GM13977 (cell line): Measurements from ENCODE around the gene DPYSL3.

ENCODE experiments used
- DNase-seq: peaks from one replicate; pipeline ENCODE4 v3.0.0; 2012; ENCODE audit warnings: low spot score
- in situ Hi-C: fragments of 300-500 bp; cut with MboI; formaldehyde crosslinking; loops from one replicate; pipeline ENCODE4 v1.12.0; 2022; ENCODE audit warnings: low sequenced_read_pairs, low pct_unique_long_range_greater_than_20kb, mixed read lengths, inconsistent platforms; ENCODE audit not compliant: unreplicated experiment
- TF ChIP-seq, protein P1 (sequence below): IDR thresholded peaks from 2 replicates; pipeline ENCODE4 v1.5.1; 2012; ENCODE audit warnings: mild to moderate bottlenecking, control low read depth; ENCODE audit not compliant: insufficient read depth; ENCODE audit errors: extremely low read depth, missing control alignments

The DPYSL3 gene

DNA sequence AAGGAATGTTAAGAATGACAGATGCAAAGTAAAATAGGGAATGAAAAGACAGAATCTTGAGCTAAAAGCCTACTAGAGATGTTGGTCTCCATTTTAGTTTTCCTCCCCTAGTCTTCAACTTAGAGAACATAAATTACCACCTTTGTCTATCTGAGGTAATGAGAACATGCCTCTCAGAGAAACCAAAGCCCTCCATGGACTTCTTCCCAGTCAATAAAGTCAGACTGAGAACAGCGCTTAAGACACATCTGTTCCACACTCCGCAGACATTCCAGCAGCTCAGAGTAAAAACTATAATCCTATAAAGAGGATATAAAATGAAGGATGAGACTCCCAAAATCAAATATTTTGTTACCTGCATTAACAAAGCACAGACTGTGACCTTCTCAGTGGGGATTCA is 79.2 kb downstream of the DPYSL3 start:
- in situ Hi-C loops, result no loop called here
- DNase-seq, result no peak
- TF ChIP-seq, protein P1, sequence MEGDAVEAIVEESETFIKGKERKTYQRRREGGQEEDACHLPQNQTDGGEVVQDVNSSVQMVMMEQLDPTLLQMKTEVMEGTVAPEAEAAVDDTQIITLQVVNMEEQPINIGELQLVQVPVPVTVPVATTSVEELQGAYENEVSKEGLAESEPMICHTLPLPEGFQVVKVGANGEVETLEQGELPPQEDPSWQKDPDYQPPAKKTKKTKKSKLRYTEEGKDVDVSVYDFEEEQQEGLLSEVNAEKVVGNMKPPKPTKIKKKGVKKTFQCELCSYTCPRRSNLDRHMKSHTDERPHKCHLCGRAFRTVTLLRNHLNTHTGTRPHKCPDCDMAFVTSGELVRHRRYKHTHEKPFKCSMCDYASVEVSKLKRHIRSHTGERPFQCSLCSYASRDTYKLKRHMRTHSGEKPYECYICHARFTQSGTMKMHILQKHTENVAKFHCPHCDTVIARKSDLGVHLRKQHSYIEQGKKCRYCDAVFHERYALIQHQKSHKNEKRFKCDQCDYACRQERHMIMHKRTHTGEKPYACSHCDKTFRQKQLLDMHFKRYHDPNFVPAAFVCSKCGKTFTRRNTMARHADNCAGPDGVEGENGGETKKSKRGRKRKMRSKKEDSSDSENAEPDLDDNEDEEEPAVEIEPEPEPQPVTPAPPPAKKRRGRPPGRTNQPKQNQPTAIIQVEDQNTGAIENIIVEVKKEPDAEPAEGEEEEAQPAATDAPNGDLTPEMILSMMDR, result no peak

DNA sequence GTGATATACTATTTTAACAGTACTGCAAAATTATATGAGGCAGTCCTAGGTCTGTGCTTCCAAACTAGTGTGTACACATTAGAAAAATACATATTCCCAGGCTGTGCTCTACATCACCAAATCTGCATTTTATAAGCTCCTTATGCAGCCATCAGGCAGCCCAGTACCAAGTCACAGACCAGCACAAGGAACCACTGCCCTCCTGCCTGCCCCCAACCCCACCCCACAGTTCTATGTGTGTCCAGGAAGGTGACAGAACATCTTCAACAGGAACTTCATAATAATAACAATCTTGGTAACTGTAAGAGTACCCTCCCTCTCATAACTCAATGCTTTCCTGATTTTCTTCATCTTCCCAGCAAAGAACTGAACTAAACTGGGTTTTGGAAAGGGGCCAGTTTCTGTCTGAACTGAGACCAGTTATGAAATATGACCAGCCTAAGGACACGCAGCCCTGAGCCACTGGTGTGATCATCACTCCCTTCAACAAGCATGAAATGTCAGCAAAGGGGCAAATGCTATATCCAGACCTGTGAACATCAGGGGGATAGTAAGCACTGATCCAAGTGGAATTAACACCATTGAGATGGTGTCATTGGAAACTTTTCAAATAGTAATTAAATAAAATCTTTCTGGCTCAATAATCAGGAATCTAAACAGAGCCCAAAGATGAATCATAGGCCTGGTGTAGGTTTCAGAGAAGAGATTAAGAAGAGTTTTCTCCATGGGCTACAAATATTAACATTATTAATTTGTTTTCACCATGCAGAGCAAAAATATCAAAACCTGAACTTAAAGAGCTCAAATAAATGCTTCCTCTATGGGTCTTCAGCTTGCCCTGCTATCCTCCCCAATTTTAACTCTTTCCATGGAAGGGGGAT is 82.1 kb downstream of the DPYSL3 start:
- in situ Hi-C loops, result no loop called here
- TF ChIP-seq, protein P1, result no peak
- no peak for DNase-seq

DNA sequence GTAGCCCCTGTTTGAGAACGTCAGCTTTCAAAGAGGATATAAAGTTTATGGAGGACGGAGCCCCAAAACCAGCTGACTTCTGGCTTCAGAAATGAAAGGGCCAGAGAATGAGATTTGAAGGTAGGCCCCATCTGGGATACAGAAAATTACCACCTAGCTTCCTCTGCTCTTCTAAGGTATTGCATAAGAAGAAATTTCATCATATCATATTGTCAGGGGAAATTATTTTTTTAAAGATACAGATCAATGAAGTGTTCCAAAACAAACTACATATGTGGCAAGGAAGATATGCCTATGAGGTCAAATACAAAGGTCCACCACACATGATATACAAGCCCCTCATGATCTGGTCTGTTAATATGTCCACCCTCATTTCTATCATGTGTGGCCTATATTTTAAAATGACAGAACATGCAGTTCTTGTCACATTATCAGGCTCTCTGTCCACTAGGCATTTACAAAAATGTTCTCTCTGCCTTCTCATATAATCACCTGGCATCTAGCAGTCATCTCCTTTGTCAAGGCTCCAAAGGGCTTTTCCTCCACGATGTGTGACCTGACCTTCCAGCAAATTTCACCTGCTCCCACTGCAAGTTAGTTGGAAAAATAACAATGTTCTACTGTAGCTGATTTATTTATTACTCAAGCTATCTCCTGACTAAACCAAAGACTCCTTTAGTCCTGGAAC is 83.1 kb downstream of the DPYSL3 start:
- in situ Hi-C loops, result no loop called here
- TF ChIP-seq, protein P1, result no peak
- no peak for DNase-seq

DNA sequence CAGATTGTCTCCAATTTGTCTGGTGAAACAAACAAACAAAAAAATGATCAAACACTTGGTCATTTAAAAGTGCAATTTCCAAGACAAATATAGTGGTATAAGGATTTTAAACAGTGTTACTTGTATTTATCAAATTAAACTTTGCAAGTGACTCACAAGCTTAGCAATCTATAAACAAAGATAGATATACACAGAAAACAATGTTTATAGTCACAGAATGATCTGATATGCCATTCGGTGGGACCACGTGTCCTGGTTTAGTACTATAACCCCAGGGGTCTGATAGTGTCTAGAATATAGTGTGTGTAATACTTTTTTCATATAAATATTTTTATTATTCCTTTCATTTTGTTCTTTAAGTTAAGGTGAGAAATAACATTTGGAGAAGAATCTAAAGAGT is 91.3 kb downstream of the DPYSL3 start:
- TF ChIP-seq, protein P1, result no peak
- DNase-seq, result no peak
- in situ Hi-C loops, result no loop called here

- TF ChIP-seq, protein P1, result no peak
- no peak for DNase-seq
- in situ Hi-C loops, result no loop called here
These were observed 92.6 kb downstream of the DPYSL3 start for GRCh38 chr5:147417135-147417813.

DNA sequence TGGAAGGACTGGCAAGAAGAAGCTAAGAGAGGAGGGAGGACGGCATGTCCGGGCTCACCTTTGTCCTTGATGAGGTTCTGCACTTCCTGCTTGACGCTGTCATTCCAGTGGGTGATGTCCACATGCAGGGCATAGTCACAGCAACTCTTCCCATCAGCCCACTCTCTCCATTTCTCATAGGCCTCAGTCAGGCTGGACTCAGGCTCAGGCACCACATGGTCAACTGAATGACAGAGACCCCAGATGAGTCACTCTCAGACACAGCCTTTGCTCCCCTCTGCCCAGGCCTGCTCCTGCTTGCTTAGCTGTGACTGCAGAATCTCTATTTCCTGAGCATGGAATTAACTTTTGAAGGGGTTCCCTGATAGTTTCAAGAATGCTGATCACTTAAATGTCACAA is 94.2 kb downstream of the DPYSL3 start:
- in situ Hi-C loops, result no loop called here
- no peak for DNase-seq
- TF ChIP-seq, protein P1, result no peak
